HL-60/S4 (cell line): ENCODE data around the gene SIPA1.

Source experiments
- in situ Hi-C: fragments of 300-500 bp; cut with MboI; formaldehyde crosslinking; loops from 2 replicates; pipeline ENCODE4 v1.14.3; 2022; ENCODE audit warnings: low sequenced_read_pairs

SIPA1 gene

GRCh38 chr11:65637794-65638419 lies at the start of gene SIPA1:
SIPA1 (plus strand) TSS chr11:65638101; CDS start chr11:65640922, 2,821 bp downstream.
- in situ Hi-C loops, result no loop called here

- in situ Hi-C loops, result no loop called here
Observed at GRCh38 chr11:65588199-65589054, 49.5 kb upstream of the SIPA1 start.

GRCh38 chr11:65589444-65590239 lies 48.3 kb upstream of the SIPA1 start:
- in situ Hi-C loops, result no loop called here

- in situ Hi-C loops, result no loop called here
Observed at GRCh38 chr11:65590240-65590738, 47.6 kb upstream of the SIPA1 start.

- in situ Hi-C loops, result no loop called here
Observed at GRCh38 chr11:65591939-65592857, 45.7 kb upstream of the SIPA1 start.

- in situ Hi-C loops, result no loop called here
Observed at GRCh38 chr11:65592858-65593517, 44.9 kb upstream of the SIPA1 start.

- in situ Hi-C loops, result no loop called here
Observed at GRCh38 chr11:65593518-65594414, 44.1 kb upstream of the SIPA1 start.

GRCh38 chr11:65595131-65595530 lies 42.8 kb upstream of the SIPA1 start:
- in situ Hi-C loops, result no loop called here

GRCh38 chr11:65595543-65596281 lies 42.2 kb upstream of the SIPA1 start, which contains the start of gene KCNK7:
KCNK7 (minus strand) TSS chr11:65595800; CDS start chr11:65595772, 28 bp downstream.
- in situ Hi-C loops, result no loop called here

- in situ Hi-C loops, result no loop called here
Observed at GRCh38 chr11:65596520-65596919, 41.4 kb upstream of the SIPA1 start.

- in situ Hi-C loops, result no loop called here
Observed at GRCh38 chr11:65598258-65598699, 39.6 kb upstream of the SIPA1 start.

- in situ Hi-C loops, result no loop called here
Observed at GRCh38 chr11:65599216-65599954, 38.5 kb upstream of the SIPA1 start.

GRCh38 chr11:65599955-65600246 lies 38.0 kb upstream of the SIPA1 start:
- in situ Hi-C loops, result no loop called here

- in situ Hi-C loops, result no loop called here
Observed at GRCh38 chr11:65604258-65604657, 33.6 kb upstream of the SIPA1 start.

GRCh38 chr11:65606876-65607613 lies 30.9 kb upstream of the SIPA1 start:
- in situ Hi-C loops, result no loop called here

GRCh38 chr11:65607614-65608426 lies 30.1 kb upstream of the SIPA1 start:
- in situ Hi-C loops, result no loop called here
